Dermis blood vessel endothelial cell (primary cell): ENCODE results near the gene DGKD. TPM values are rescaled to one million over a fixed set of nuclear protein-coding genes. Genes with fewer than 3 reads are reported as not detected.

Source experiments
- DNase-seq: peaks from one replicate; pipeline ENCODE4 v3.0.0; 2010
- total RNA-seq: library from RNA; depleted of rRNA; stranded (reverse); fragments of >200 nt; gene quantifications from 2 replicates; pipeline ENCODE4 v1.2.3, GENCODE V29; 2014

Gene DGKD
- total RNA-seq, 1 donor from 2014 or later = 12.3 TPM

DNA sequence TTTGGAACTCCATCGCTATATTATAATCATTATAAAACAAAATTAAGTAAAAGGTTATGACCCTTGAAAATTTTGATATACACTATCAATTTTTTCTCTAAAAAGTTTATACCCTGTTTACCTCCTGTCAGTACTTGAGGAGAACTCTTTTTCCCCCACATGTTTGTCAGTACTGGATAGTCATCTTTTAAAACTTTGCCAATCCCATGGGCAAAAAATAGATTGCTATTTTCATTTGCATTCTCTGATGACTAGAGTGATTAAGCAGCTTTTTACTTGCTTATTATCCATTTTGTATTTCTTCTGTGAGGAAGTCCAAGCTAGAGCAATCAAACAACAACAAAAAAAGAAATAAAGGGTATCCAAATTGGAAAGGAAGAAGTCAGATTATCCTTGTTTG is 76.4 kb downstream of the DGKD start:
- DNase-seq = no peak

DNA sequence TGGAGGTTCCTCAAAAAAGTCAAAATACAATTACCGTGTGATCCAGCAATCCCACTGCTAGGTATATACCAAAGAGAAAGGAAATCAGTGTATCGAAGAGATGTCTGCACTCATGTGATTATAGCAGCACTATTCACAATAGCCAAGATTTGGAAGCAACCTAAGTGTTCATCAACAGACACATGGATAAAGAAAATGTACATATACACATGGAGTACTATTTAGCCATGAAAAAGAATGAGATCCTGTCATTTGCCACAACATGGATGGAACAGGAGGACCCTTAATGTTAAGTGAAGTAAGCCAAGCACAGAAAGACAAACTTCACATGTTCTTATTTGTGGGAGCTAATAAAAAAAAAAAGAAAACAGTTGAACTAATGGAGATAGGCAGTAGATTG is 78.7 kb downstream of the DGKD start:
- no peak for DNase-seq

DNA sequence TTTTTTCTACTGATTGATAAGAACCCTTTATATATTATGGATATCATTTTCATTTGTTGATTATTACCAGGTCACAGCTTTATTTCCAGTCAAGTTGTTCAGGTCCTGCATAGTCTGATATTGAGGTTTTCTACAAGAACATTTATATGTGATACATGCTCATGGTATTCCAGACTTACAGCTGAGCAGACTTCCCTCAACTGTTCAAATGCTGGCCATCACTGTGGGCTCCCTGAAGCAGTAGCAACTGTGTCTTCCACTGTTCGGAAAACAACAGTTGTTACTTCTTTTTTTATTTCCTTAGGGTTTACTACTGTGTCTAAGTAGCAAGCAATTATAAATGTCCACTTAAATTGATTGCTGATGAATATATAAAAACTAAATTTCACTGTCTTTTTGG is 79.5 kb downstream of the DGKD start:
- DNase-seq = no peak

DNA sequence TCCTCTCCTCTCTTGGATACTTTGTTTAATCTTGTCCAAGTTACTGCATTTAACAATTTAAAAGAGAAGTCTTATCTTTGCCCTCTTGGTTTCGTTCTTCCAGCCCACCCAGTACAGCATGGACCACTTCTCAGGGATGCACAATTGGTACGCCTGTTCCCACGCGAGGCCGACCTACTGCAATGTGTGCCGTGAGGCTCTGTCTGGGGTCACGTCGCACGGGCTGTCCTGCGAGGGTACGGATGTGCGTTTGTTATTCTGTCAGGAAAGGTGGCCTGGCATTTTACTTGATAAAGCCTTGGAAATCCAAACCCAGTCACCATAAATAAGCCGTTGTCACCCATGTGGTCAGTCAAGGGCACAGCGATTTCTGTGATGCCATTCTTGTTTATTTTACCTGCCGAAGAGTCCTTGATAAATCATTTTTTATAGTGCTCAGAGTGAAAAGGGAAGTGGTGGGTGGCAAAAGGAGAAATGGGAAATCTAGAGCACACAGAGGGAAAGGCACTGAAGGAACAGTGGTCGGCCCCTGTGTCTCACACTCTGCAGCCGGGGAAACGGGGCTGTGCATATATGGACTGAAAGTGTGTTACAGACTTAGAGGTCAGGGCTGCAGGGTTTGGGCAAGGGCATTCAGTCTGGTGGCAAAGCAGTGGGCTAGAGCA is 80.5 kb downstream of the DGKD start:
- no peak for DNase-seq

DNA sequence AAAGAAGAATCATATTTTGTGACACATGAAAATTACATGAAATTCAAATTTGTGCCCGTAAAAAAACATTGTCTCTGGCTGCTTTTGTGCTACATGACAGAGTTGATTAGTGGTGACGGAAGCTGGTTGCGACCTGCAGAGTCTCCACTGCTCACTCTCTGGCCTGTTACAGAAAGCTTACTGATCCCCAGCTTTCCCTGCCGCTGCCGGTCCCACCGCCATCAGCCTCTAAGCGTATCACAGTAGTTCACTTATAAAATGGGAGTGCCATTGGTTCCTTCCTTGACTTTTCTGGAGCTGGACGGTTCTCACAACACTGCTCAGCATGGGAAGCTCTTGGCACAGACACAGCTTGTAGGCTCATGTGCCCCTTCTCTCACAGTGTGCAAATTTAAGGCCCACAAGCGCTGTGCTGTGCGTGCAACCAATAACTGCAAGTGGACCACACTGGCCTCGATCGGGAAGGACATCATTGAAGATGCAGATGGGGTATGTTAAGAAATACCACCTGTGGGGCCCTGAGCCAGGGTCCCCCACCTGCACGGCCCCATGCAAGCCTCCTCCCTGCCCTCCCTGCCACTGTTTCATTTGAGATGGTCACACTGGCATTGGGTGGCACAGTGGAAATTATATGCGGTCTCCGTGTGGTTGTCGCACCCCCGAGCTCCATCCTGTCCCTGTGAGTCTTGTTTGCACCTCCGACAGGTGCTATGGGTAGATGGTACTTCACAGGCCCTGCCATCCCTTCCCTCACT is 81.3 kb downstream of the DGKD start:
- DNase-seq = no peak

DNA sequence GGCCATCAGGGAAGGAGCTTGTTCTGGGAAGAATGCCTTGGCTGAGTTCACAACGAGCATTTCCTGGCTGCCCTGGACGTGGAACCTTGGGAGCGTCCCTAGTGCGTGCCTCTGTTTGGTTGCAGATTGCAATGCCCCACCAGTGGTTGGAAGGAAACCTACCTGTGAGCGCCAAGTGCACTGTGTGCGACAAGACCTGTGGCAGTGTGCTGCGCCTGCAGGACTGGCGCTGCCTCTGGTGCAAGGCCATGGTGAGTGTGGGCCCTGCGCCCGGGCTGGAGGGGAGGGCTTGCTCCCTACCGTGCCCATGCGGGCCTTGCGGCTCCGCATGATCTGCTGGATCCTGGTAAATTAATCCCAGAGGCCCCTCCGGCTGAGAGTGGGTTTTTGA is 81.9 kb downstream of the DGKD start:
- no peak for DNase-seq

DNA sequence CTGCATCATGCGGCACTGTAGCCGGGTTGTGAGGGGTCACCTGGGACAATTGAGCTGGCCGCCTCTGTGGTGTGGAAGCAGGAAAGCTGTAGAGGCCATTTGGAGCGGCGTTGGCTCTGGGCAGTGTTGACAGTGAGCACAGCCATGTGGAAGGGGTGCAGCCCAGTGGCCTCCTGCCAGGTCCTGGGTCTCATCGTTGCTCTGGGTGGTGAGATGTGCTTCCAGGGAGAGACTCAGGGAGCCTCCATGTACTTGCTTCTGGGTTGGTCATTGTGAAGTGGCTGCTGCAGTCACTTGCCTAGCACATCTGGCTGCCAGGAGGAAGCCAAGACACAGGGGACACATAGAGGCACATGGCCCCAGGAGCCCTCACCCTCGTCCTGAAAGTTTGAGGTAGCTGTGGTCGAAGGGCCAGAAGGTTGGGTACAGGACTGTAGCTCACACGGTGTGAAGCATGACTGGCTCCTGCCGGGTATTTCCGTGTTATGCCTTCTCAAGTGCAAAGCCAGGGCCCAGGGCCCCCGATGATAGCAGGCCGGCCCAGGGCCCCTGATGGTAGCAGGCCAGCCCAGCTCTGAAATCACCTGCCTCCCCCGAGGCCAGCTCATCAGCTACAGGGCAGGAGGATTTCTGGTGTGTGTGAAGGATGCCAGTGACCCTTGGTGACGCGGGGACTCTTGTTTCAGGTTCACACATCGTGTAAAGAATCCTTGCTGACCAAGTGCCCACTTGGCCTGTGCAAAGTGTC is 82.6 kb downstream of the DGKD start:
- DNase-seq = no peak

DNA sequence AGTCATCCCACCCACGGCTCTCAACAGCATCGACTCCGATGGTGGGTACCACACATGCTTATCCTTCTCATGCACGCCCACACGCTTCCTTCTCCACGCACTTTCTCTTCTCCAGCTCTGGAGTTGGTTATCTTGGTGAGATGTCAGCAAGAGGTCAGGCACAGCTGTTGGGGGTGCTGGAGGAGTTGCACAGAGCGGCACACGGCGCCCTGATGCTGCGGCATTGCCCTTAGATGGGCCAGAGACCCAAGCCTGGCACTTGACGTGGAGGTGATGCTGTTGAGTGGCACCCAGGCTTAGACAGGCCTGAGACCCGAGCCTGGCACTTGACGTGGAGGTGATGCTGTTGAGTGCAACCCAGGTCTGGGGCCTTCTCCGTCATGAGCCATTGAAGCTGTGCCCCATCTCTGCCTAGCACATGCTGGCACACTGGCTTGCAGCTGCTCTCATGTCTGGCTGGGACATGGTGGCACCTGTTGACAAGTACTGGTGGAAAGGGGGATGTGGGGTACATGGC is 83.2 kb downstream of the DGKD start:
- no peak for DNase-seq

DNA sequence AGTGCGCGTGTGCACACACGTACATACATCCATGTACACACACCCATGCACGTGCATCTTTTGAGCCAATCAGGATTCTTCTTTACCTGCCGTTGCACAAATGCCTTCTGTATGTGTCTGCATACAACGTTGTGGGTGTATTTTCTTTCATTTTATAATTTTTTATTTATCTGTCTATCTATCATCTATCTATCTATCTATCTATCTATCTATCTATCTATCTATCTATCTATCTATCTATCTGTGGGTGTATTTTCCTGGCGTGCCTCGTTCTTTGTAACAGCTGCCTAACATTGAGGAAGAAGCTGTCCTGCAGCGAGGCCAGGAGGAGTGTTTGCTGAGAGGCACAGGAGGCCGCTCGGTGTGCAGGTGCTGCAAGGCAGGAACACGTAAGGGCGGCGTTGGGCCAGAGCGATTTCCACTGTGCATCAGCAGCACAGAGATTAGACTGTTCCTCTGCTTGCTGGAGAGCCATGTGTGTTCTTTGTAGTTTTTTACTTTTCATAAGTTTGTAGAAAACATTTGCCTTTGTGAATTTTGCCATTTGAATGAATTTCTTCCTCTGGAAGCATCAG is 84.4 kb downstream of the DGKD start:
- no peak for DNase-seq

DNA sequence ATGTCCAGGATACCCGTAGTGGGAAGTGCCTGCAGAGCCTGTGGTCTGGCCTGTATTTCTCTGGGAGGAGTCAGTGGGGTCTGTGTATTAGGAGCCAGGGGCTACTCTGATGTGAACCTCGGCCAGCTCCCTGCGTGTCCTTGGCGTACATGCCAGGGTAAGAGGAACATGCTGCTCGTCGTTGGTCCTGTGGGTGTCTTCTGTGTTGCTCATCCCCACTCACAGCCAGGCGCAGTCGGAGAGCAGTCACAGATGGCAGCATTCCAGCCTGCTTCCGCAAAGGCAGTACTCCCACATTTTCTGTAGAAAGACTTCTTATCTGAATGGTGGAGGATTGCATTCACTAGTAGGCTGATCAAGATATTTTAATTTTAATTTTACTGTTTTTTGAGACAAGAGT is 84.9 kb downstream of the DGKD start:
- DNase-seq = no peak

DNA sequence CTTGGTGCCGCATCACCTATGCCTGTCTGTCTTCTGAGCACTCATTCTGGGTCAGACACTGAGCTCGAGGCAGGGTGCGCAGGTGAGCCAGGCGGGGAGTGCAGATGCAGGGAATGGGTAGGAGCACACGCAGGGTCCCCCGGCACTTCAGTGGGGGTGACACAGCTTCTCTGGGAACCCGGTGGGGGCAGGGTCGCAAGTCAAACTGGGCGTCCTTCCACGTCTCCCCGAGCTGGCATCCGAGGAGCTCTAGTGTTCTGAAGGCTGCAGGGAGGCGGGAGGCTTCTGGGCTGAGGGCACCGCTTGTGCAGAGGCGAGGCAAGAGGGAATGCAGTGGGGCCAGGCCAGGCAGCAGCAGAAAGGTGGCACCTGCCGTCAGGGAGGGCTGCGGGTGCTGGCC is 86.0 kb downstream of the DGKD start:
- no peak for DNase-seq

DNA sequence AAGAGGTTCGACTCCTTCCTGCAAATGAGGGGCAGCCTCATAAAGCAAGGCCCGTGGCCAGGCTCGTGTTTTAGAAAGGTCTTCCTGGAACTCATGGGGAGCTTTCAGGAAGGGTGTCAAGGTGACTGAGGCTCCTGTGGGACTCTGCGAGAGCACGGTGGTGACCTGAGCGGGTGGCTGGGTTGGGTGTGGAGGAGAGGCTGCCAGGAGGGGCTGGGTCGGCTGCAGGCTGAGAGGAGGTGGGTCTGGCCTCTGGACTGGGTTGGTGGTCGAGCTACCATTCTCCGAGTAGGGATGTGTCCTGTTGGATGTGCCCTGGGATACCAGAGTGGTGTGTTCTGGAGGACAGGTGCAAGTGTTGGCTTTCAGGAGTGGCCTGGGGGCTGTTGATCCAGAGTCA is 86.4 kb downstream of the DGKD start:
- DNase-seq = no peak

DNA sequence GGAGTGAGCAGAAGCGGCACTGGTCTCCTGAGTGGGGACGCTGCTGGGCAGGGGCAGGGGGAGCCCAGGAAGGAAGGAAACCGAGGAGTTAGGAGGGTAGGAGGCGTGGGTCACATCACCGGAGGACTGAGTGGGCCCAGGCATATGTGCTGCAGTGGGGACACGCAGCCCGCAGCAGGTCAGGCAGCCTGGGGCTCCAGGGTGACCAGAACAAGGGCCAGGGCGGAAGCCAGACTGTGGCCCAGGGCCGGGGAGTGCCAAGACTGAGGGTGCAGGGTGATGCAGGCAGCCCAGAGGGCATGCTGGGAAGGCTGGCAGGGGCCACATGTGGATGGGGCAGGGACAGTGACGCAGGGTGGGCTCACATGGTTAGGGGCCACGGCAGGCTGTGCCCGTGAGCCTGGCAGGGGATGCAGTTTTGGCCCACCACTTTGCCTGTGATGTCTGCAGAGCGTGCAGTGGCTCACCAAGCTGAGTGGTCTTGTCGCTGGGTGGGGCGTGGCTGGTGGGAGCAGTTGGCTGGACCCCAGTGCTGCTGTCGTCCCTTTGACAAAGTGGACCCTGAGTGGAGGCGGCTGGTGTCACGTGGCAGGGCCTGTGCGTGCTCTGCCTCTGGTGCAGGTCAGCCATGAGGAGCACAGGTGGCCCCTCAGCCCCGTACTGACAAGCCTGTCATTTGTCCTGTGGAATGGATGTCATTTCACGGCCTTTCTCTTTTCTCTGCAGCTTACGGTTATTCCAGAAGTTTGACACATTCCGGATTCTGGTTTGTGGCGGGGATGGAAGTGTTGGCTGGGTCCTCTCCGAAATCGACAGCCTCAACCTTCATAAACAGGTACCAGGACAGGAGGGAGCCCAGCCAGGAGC is 87.1 kb downstream of the DGKD start:
- DNase-seq = no peak

DNA sequence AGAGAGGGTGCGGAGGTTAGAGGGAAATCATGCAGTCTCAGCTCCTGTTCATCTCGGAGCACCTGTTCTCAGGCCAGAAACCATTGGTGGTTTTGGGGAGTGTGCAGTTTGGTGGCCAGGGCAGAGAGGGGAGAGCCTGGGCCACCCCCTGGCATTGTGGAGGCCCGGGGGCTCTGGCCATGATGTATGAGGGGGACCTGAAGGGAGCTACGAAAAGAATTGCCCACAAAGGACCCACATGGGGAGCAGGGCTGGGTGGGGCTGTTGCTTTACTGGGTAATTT is 87.7 kb downstream of the DGKD start:
- no peak for DNase-seq

DNA sequence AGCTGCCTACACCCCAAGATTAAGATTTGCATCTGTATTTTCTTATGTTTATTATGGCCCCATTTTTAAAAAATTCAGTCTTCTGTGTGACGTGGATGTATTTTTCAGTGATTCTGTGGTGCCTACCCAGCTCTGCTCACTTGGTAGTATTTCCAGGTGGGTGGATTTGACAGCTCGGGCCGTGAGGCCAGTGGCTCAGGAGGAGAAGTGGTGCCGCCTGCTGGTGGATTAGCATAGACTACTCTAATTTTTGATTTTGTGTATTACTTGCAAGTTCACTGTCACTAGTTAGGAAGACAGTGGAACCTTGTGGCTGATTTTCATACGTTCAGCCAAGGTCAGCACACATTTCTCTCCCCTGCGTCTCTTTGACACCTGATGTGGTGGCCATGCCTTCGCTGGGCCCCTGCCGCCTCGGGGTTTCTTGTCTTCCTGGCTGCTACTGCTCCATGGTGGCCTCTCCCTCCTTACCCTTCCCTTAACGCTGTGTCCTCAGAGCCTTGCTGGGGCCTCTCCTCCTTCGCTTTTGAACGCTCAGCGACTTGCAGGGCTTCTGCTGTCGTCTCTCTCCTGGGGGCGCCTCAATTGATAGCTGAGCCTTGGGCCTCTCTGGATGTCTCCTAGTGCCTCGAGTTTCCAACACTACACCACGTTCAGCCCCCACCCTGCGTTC is 89.4 kb downstream of the DGKD start:
- peak; percentile 94 for DNase-seq

DNA sequence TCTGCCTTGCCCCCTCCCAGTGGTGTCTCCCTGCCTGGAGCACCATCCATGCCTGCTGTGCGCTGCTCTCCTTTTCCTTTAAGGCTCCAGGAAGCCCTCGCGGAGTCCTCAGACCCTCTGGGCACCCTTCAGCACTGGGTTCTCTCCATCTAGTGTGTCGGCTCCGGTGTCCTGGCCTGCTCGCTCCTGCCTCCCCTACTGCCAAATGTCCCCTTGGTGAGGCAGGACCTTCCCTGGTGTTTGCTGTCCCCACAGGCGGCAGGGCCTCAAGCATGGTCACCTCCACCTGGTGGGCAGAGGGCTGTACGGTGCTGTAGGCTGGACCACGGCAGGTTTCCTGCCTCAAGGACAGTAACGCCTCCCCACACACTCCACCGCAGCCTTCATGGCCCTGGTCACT is 90.2 kb downstream of the DGKD start:
- DNase-seq = no peak

DNA sequence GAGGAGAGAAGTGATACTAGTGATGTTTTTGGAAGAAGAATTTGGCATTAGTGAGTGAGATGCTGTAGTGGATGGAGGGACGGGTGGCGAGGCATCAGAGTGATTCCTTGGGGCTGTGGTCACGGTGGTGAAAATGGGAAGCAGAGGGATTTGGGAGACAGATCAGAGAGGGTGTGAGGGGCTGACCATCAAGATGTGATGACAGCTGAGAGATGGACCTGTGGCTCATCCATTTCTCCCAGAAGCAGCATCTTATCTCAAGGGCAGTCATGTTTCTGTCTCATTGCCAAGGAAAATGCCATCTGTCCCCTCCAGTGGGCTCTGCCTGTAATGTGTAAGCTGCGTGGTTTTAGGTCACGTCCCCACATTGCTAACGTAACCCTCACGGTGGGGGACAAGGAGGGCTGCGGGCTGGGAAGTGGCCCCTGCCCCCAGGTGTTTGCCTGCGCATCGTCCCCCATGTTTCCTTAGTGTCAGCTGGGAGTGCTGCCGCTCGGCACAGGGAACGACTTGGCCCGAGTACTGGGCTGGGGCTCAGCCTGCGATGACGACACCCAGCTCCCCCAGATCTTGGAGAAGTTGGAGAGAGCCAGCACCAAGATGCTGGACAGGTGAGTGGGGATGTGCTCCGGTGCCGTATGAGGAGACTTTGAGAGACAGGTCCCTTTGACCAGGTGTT is 91.0 kb downstream of the DGKD start:
- DNase-seq = no peak

DNA sequence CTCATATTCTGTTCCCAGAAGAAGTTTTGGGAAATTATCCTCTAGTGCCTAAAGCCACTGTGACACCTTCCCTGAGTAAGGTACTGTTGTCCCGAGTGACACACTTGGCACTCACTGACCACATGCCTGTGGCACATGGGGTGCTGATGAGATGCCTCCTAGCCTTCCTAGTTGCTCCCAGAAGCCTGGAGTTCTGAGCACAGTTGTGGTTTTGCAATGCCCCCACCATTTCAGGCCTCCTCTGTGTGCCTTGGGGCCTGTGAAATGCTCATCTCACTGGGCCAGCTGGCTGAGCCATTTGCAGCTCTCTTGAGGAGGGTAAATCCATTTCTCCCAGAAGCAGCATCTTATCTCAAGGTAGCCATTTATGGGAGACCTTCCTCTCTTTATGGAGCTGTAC is 91.8 kb downstream of the DGKD start:
- no peak for DNase-seq

DNA sequence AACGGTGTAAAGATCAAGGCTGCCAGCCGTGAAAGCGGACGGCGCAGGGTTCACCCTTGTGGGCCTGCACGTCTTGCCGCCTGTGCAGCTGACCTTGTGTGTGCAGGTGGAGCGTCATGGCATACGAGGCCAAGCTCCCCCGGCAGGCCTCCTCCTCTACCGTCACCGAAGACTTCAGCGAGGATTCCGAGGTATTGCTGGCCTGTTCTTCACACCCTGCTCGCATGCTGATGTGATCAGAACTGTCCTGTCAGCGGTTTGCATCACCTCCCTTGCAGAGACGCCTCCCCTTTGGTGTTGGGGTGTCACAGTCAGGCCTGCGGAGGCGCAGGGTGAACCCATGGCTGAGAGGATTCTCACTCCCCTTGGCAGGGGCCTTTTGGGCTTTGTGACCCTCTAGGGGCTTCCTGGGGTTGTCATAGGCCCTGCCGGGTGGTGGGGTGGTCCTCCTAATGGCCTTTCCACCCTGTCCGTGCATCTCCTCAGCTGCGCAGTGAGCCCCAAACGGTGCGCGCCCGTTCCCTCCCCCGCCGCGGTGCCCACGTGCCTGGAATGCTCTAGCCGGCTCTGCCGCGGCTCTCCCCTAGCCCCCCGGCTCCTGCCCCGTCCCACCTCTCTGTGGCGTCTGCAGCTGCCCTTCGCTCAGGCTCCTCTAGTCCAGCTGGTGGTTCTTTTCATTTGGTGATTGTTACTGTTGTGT is 92.5 kb downstream of the DGKD start:
- DNase-seq = no peak

DNA sequence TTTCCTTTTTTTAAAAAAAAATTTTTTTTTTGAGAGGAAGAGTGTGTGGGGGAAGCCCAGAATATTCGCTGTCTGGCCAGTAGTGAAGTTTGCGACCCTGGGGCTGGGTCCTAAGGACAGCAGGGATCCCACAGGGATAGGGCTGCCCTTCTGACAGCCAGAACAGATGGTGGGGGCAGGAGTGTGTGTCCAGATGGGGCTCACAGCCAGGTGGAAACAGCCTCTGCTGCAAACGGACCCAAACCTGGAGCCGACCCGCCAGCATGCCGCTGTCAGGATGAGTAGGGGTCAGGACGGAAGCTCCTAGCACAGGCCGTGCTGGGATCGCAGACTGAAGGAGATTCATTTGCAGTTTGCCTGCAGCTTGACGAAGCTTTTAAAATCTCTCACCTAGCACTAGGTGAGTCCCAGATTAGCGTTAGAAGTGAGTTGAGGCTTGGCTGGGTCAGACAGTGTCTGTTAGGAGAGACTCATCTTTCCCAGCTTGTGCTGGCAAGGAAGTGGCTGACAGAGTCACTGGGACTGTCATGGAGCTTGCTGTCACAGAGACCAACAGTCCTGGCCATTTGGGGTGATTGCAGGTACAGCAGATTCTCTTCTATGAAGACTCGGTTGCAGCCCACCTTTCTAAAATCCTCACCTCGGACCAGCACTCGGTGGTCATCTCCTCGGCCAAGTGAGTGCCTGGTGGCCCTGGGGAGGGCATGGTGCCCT is 93.4 kb downstream of the DGKD start:
- no peak for DNase-seq
